CD4-positive, alpha-beta T cell (primary cell): ENCODE data around the gene DCTN4. TPM values are rescaled to one million over a fixed set of nuclear protein-coding genes. Genes with fewer than 3 reads are reported as not detected.
A peak's percentile ranks its signal among the peaks of the same experiment; 100 is the strongest.

Experiments
- ATAC-seq: fragments of 200-7000 bp; cut with Tn5 transposase; one replicate; pipeline ENCODE4 v1.10.0; 2022; ENCODE audit warnings: mild to moderate bottlenecking; ENCODE audit not compliant: poor library complexity
- CTCF ChIA-PET: fragments of 350-600 bp; sonication (Branson Sonifier 250); formaldehyde crosslinking; loops from one replicate; lab custom pipeline; 2021; ENCODE audit warnings: antibody characterized with exemption, inconsistent platforms; lab: Charles Lee
- POLR2A ChIA-PET: fragments of 350-600 bp; sonication (Branson Sonifier 250); formaldehyde crosslinking; loops from one replicate; lab custom pipeline; 2021; ENCODE audit warnings: antibody characterized with exemption, inconsistent platforms; lab: Charles Lee
- DNase-seq, 14 experiments: peaks; one replicate each; pipeline ENCODE4 v3.0.0-alpha.2; 2013 to 2020; ENCODE audit warnings: mixed read lengths in 2 of 14
- H3K27ac ChIP-seq, 2 donors: one replicate each; pipeline versions ENCODE4 v1.5.1 to v1.7.0; 2013; ENCODE audit warnings: low read length in 2 of 2, low read depth in 1 of 2, mild to moderate bottlenecking in 1 of 2
- H3K27me3 ChIP-seq, 2 experiments: 1 replicate in 1 of 2; 2 replicates in 1 of 2; pipeline versions ENCODE4 v1.6.1 to v1.7.0; 2013; ENCODE audit warnings: low read length in 2 of 2, control low read depth in 1 of 2, mild to moderate bottlenecking in 1 of 2, moderate library complexity in 1 of 2; ENCODE audit not compliant: insufficient read depth in 2 of 2, control insufficient read depth in 1 of 2
- H3K36me3 ChIP-seq: one replicate; pipeline ENCODE4 v1.6.1; 2013; ENCODE audit warnings: low read length, control low read depth; ENCODE audit not compliant: insufficient read depth
- H3K4me1 ChIP-seq: one replicate; pipeline ENCODE4 v1.6.1; 2013; ENCODE audit warnings: low read length, control low read depth; ENCODE audit not compliant: insufficient read depth
- H3K4me3 ChIP-seq: one replicate; pipeline ENCODE4 v1.5.1; 2013; ENCODE audit warnings: mild to moderate bottlenecking, low read length, moderate library complexity
- H3K9me3 ChIP-seq, 2 experiments: 1 replicate in 1 of 2; 2 replicates in 1 of 2; pipeline versions ENCODE4 v1.6.1 to v1.7.0; 2013; ENCODE audit warnings: low read length in 2 of 2, mild to moderate bottlenecking in 2 of 2, control low read depth in 1 of 2, moderate library complexity in 1 of 2; ENCODE audit not compliant: control insufficient read depth in 1 of 2, insufficient read depth in 1 of 2
- H3K27ac Mint-ChIP-seq: one replicate; pipeline ENCODE4 v1.8.0; 2020; ENCODE audit warnings: mixed read lengths
- H3K27me3 Mint-ChIP-seq: one replicate; pipeline ENCODE4 v1.8.0; 2021; ENCODE audit warnings: mixed read lengths
- H3K36me3 Mint-ChIP-seq: one replicate; pipeline ENCODE4 v1.8.0; 2021; ENCODE audit warnings: low read depth, mixed read lengths
- H3K4me1 Mint-ChIP-seq: one replicate; pipeline ENCODE4 v1.8.0; 2021; ENCODE audit warnings: low read depth, mixed read lengths
- H3K4me3 Mint-ChIP-seq: one replicate; pipeline ENCODE4 v1.8.0; 2020; ENCODE audit warnings: mild to moderate bottlenecking, mixed read lengths
- H3K9me3 Mint-ChIP-seq: one replicate; pipeline ENCODE4 v1.8.0; 2020; ENCODE audit warnings: mixed read lengths
- CTCF ChIP-seq: fragments of 200-600 bp; IDR thresholded peaks from one replicate; pipeline ENCODE4 v1.8.0; 2022; ENCODE audit warnings: antibody characterized with exemption, mild to moderate bottlenecking
- intact Hi-C, 2 experiments: fragments of 100-400 bp; cut with DNase I in 1 of 2; cut with micrococcal nuclease in 1 of 2; formaldehyde crosslinking; loops; one replicate each; pipeline versions ENCODE4 v1.15.1 to v1.9.0; 2023 to 2025; cut with DNase I, micrococcal nuclease
- total RNA-seq, 174 experiments: library from RNA in 2 of 174; stranded (reverse) in 2 of 174; gene quantifications; one replicate each; pipeline ENCODE4 v1.2.3 and lab custom pipeline; 2021 to 2026

The DCTN4 gene
- total RNA-seq, 2 experiments from 2014 or later, result 81.2 to 84.4 TPM

GRCh38 chr5:150787656-150788055 lies 28.8 kb upstream of the DCTN4 start:
- Mint-ChIP-seq H3K27me3 (no peaks in the 10 kb centered on the region), H3K9me3 (peaks cover 2% of the 10 kb centered on the region), H3K4me3 (peak overlapping the region; percentile 7), H3K4me1 (peaks cover 77% of the 10 kb centered on the region), H3K27ac (no peak overlapping the region), H3K36me3 (peaks cover 4% of the 10 kb centered on the region)
- DNase-seq (no peak), ATAC-seq (no peak)
- intact Hi-C loops, result loop anchor here (10.0 kb wide), 2 partner anchors 333 to 467 kb away; partner anchors contain the start of gene GM2A (in 1 of the 2)
- Histone ChIP-seq H3K4me1 (peaks cover 40% of the 10 kb centered on the region), H3K27me3 (no peaks in the 10 kb centered on the region), H3K9me3 (no peaks in the 10 kb centered on the region), H3K27ac (no peak overlapping the region), H3K36me3 (no peaks in the 10 kb centered on the region), H3K4me3 (no peak overlapping the region)
- POLR2A ChIA-PET, result interaction anchor here (0.7 to 1.6 kb wide), 3 partner anchors 59 to 338 kb away, joined by 3 to 8 read pairs (median 3); partner anchors contain the start of genes IRGM, RBM22 and RPS14
- no peak for TF ChIP-seq CTCF
- CTCF ChIA-PET, result interaction anchor here (0.8 to 1.6 kb wide), 2 partner anchors 50 to 59 kb away, joined by 3 to 6 read pairs; partner anchors contain the start of gene IRGM

- H3K4me1 Mint-ChIP-seq, result peaks cover 85% of the 10 kb centered on the region
- H3K27me3 Mint-ChIP-seq, result no peaks in the 10 kb centered on the region
- TF ChIP-seq CTCF, result no peak
- CTCF ChIA-PET, result interaction anchor here (0.8 to 1.6 kb wide), 2 partner anchors 49 to 60 kb away, joined by 3 to 6 read pairs; partner anchors contain the start of gene IRGM
- no peaks in the 10 kb centered on the region for H3K36me3 ChIP-seq
- no peaks in the 10 kb centered on the region for H3K27me3 ChIP-seq
- H3K27ac Mint-ChIP-seq, result no peak overlapping the region
- intact Hi-C loops, result loop anchor here (10.0 kb wide), 2 partner anchors 332 to 468 kb away; partner anchors contain the start of gene GM2A (in 1 of the 2)
- no peaks in the 10 kb centered on the region for H3K9me3 ChIP-seq
- H3K9me3 Mint-ChIP-seq, result peaks cover 2% of the 10 kb centered on the region
- peaks cover 4% of the 10 kb centered on the region for H3K36me3 Mint-ChIP-seq
- no peak for DNase-seq
- peaks cover 48% of the 10 kb centered on the region for H3K4me1 ChIP-seq
- H3K4me3 Mint-ChIP-seq, result no peak overlapping the region
- POLR2A ChIA-PET, result interaction anchor here (0.7 to 1.6 kb wide), 4 partner anchors 29 to 338 kb away, joined by 3 to 8 read pairs (median 4); partner anchors contain the start of genes DCTN4, IRGM, RBM22 and RPS14
- H3K4me3 ChIP-seq, result no peak overlapping the region
- H3K27ac ChIP-seq, result no peak overlapping the region
- no peak for ATAC-seq
Measured at GRCh38 chr5:150786876-150787275, 28.1 kb upstream of the DCTN4 start.

GRCh38 chr5:150785950-150786349 lies 27.1 kb upstream of the DCTN4 start:
- Histone ChIP-seq H3K36me3 (no peaks in the 10 kb centered on the region), H3K4me3 (no peak overlapping the region), H3K4me1 (peaks cover 54% of the 10 kb centered on the region), H3K27ac (no peak overlapping the region), H3K27me3 (no peaks in the 10 kb centered on the region), H3K9me3 (no peaks in the 10 kb centered on the region)
- peaks cover 88% of the 10 kb centered on the region for H3K4me1 Mint-ChIP-seq
- H3K4me3 Mint-ChIP-seq, result peak overlapping the region; percentile 1
- H3K27ac Mint-ChIP-seq, result peak overlapping the region; percentile 90
- DNase-seq, result no peak
- H3K27me3 Mint-ChIP-seq, result no peaks in the 10 kb centered on the region
- intact Hi-C loops, result loop anchor here (10.0 kb wide), 2 partner anchors 331 to 469 kb away; partner anchors contain the start of gene GM2A (in 1 of the 2)
- no peak for ATAC-seq
- TF ChIP-seq CTCF, result no peak
- CTCF ChIA-PET, result no interaction called here
- H3K9me3 Mint-ChIP-seq, result peaks cover 2% of the 10 kb centered on the region
- POLR2A ChIA-PET, result interaction anchor here (1.2 kb wide), 1 partner anchor 28 kb away, joined by 4 read pairs; the partner anchor contains the start of gene DCTN4
- H3K36me3 Mint-ChIP-seq, result peaks cover 4% of the 10 kb centered on the region
